SU-DHL-6 (cell line): Measurements from ENCODE around the gene TENM4.

Experiments
- H2AFZ ChIP-seq: fragments of 200-600 bp; sonication (generic); 2 replicates; pipeline ENCODE4 v1.6.1; 2014; ENCODE audit warnings: low read depth, mild to moderate bottlenecking, moderate library complexity, mixed read lengths, antibody characterized with exemption, low read length; ENCODE audit not compliant: severe bottlenecking
- H3F3A ChIP-seq: fragments of 200-600 bp; shearing (Covaris generic); 2 replicates; pipeline ENCODE4 v1.6.0; 2016; ENCODE audit warnings: antibody characterized with exemption, mild to moderate bottlenecking; ENCODE audit not compliant: insufficient read depth
- H3K27ac ChIP-seq: fragments of 200-600 bp; sonication (generic); 2 replicates; pipeline ENCODE4 v1.5.1; 2016; ENCODE audit warnings: low read depth, mild to moderate bottlenecking, low read length, moderate library complexity, mixed read lengths
- H3K27me3 ChIP-seq: fragments of 200-600 bp; sonication (generic), shearing (Covaris generic); 2 replicates; pipeline ENCODE4 v1.6.0; 2014; ENCODE audit warnings: mild to moderate bottlenecking, low read length
- H3K36me3 ChIP-seq: fragments of 200-600 bp; sonication (generic); 2 replicates; pipeline ENCODE4 v1.6.1; 2014; ENCODE audit warnings: mild to moderate bottlenecking, low read length, mixed read lengths
- H3K4me2 ChIP-seq: fragments of 300-600, 200-600 bp; shearing (Covaris generic), sonication (generic); 2 replicates; pipeline ENCODE4 v1.6.0; 2014; ENCODE audit warnings: low read length, low read depth, mild to moderate bottlenecking; ENCODE audit not compliant: poor library complexity, severe bottlenecking
- H3K4me3 ChIP-seq: fragments of 200-600 bp; sonication (generic); 2 replicates; pipeline ENCODE4 v1.5.1; 2014; ENCODE audit warnings: antibody characterized with exemption, low read length, mild to moderate bottlenecking, mixed read lengths; ENCODE audit not compliant: insufficient read depth, poor library complexity, severe bottlenecking
- H3K79me2 ChIP-seq: fragments of 200-600 bp; sonication (generic); 2 replicates; pipeline ENCODE4 v1.6.1; 2014; ENCODE audit warnings: mild to moderate bottlenecking, low read length, moderate library complexity; ENCODE audit not compliant: insufficient read depth
- H3K9ac ChIP-seq: fragments of 200-600 bp; sonication (generic); 2 replicates; pipeline ENCODE4 v1.7.0; 2014; ENCODE audit warnings: mild to moderate bottlenecking, low read length
- H3K9me2 ChIP-seq: fragments of 200-600 bp; sonication (generic); replicated peaks from 2 replicates; pipeline ENCODE4 v1.6.1; 2014; ENCODE audit warnings: low read length; ENCODE audit not compliant: insufficient read depth
- H3K9me3 ChIP-seq: fragments of 200-600 bp; sonication (generic); 2 replicates; pipeline ENCODE4 v1.6.1; 2014; ENCODE audit warnings: low read length, mixed read lengths; ENCODE audit not compliant: insufficient read depth
- H4K20me1 ChIP-seq: fragments of 200-600 bp; sonication (generic); 2 replicates; pipeline ENCODE4 v1.6.1; 2014; ENCODE audit warnings: low read depth, mild to moderate bottlenecking, antibody characterized with exemption, low read length, moderate library complexity, mixed read lengths
- EZH2phosphoT487 ChIP-seq: fragments of 200-600 bp; sonication (generic), shearing (Covaris generic); conservative IDR thresholded peaks from 2 replicates; pipeline ENCODE4 v1.6.1; 2018; ENCODE audit warnings: mild to moderate bottlenecking, antibody characterized with exemption, low read length, moderate library complexity, mixed read lengths
- TF ChIP-seq, protein P1 (sequence below): fragments of 200-600 bp; sonication (generic); IDR thresholded peaks from one replicate; pipeline ENCODE4 v1.5.1; 2017; ENCODE audit warnings: antibody characterized with exemption, mild to moderate bottlenecking, low read length, moderate library complexity; ENCODE audit not compliant: insufficient read depth, poor library complexity, severe bottlenecking

TENM4 gene

GRCh38 chr11:79312617-79313529 is 128.0 kb downstream of the TENM4 start:
- no peaks in the 10 kb centered on the region for H3K9me2 ChIP-seq
- H2AFZ ChIP-seq: no peak overlapping the region
- no peaks in the 10 kb centered on the region for H3F3A ChIP-seq
- no peaks in the 10 kb centered on the region for H3K36me3 ChIP-seq
- no peak overlapping the region for H3K27ac ChIP-seq
- no peak overlapping the region for H3K4me3 ChIP-seq
- H4K20me1 ChIP-seq: no peaks in the 10 kb centered on the region
- H3K4me2 ChIP-seq: no peak overlapping the region
- H3K27me3 ChIP-seq: no peaks in the 10 kb centered on the region
- TF ChIP-seq, protein P1, sequence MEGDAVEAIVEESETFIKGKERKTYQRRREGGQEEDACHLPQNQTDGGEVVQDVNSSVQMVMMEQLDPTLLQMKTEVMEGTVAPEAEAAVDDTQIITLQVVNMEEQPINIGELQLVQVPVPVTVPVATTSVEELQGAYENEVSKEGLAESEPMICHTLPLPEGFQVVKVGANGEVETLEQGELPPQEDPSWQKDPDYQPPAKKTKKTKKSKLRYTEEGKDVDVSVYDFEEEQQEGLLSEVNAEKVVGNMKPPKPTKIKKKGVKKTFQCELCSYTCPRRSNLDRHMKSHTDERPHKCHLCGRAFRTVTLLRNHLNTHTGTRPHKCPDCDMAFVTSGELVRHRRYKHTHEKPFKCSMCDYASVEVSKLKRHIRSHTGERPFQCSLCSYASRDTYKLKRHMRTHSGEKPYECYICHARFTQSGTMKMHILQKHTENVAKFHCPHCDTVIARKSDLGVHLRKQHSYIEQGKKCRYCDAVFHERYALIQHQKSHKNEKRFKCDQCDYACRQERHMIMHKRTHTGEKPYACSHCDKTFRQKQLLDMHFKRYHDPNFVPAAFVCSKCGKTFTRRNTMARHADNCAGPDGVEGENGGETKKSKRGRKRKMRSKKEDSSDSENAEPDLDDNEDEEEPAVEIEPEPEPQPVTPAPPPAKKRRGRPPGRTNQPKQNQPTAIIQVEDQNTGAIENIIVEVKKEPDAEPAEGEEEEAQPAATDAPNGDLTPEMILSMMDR: no peak
- no peak for TF ChIP-seq EZH2phosphoT487
- H3K9ac ChIP-seq: no peak overlapping the region
- no peaks in the 10 kb centered on the region for H3K79me2 ChIP-seq
- H3K9me3 ChIP-seq: no peaks in the 10 kb centered on the region

DNA sequence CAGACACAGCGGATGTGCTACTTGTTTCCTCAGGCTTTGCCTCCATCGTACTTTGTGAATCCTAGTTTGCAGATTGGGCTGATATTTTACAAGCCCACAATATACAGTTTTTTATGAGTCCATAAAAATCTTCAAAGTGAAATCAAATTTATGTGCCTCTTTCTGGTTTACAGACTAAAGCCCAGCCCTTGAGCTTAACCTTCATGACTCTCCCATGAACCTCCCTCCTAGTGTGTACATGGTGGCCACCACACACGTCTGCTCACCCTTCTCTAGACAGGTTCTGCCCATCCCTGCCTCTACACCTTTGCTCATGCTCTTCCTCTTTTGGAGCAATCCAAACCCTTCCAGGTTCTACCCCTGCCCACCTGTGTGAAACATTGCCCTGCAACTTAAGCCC is 129.4 kb downstream of the TENM4 start:
- Histone ChIP-seq H3F3A (no peaks in the 10 kb centered on the region), H3K9me3 (no peaks in the 10 kb centered on the region), H3K27me3 (no peaks in the 10 kb centered on the region), H2AFZ (no peak overlapping the region), H3K4me3 (no peak overlapping the region), H3K27ac (no peak overlapping the region), H3K9me2 (no peaks in the 10 kb centered on the region), H3K9ac (no peak overlapping the region), H3K36me3 (no peaks in the 10 kb centered on the region), H4K20me1 (no peaks in the 10 kb centered on the region), H3K79me2 (no peaks in the 10 kb centered on the region), H3K4me2 (no peak overlapping the region)
- TF ChIP-seq EZH2phosphoT487: no peak
- TF ChIP-seq, protein P1: no peak

- H3F3A ChIP-seq: no peaks in the 10 kb centered on the region
- no peak overlapping the region for H3K4me3 ChIP-seq
- no peaks in the 10 kb centered on the region for H4K20me1 ChIP-seq
- H3K9ac ChIP-seq: no peak overlapping the region
- H3K79me2 ChIP-seq: no peaks in the 10 kb centered on the region
- no peaks in the 10 kb centered on the region for H3K27me3 ChIP-seq
- no peak for TF ChIP-seq EZH2phosphoT487
- TF ChIP-seq, protein P1: no peak
- H3K9me2 ChIP-seq: no peaks in the 10 kb centered on the region
- H3K27ac ChIP-seq: no peak overlapping the region
- no peak overlapping the region for H3K4me2 ChIP-seq
- H3K36me3 ChIP-seq: no peaks in the 10 kb centered on the region
- no peak overlapping the region for H2AFZ ChIP-seq
- no peaks in the 10 kb centered on the region for H3K9me3 ChIP-seq
Measured at GRCh38 chr11:79309407-79309806, 131.4 kb downstream of the TENM4 start.
